Naive B cell (primary cell): ENCODE results near the gene HPSE2. TPM values are rescaled to one million over a fixed set of nuclear protein-coding genes. Genes with fewer than 3 reads are reported as not detected.

Source experiments
- ATAC-seq, 2 donors: fragments of 150-1000 bp; cut with Tn5 transposase; 2 replicates each; pipeline ENCODE4 v1.10.0; 2021; ENCODE audit warnings: low read depth in 2 of 2, mild to moderate bottlenecking in 2 of 2, moderate library complexity in 2 of 2
- DNase-seq: peaks from one replicate; pipeline ENCODE4 v3.0.0; 2022
- H3K27ac Mint-ChIP-seq, 6 donors: one replicate each; pipeline ENCODE4 v1.8.0; 2020 to 2022; ENCODE audit warnings: mild to moderate bottlenecking in 6 of 6, mixed read lengths in 6 of 6, moderate library complexity in 5 of 6, inconsistent platforms in 2 of 6
- H3K27me3 Mint-ChIP-seq, 3 donors: one replicate each; pipeline ENCODE4 v1.8.0; 2021 to 2022; ENCODE audit warnings: mixed read lengths in 3 of 3, mild to moderate bottlenecking in 1 of 3
- H3K36me3 Mint-ChIP-seq, 2 donors: one replicate each; pipeline ENCODE4 v1.8.0; 2020 to 2022; ENCODE audit warnings: mixed read lengths in 2 of 2, inconsistent platforms in 1 of 2, mild to moderate bottlenecking in 1 of 2
- H3K4me1 Mint-ChIP-seq, 3 donors: one replicate each; pipeline ENCODE4 v1.8.0; 2020 to 2022; ENCODE audit warnings: mixed read lengths in 3 of 3, inconsistent platforms in 1 of 3, mild to moderate bottlenecking in 1 of 3, moderate library complexity in 1 of 3
- H3K4me3 Mint-ChIP-seq, 8 donors: one replicate each; pipeline ENCODE4 v1.8.0; 2020 to 2022; ENCODE audit warnings: mild to moderate bottlenecking in 8 of 8, mixed read lengths in 8 of 8, moderate library complexity in 8 of 8, inconsistent platforms in 2 of 8
- H3K9me3 Mint-ChIP-seq, 7 donors: one replicate each; pipeline ENCODE4 v1.8.0; 2020 to 2022; ENCODE audit warnings: mixed read lengths in 7 of 7, mild to moderate bottlenecking in 5 of 7, inconsistent platforms in 2 of 7, moderate library complexity in 1 of 7
- polyA plus RNA-seq, 6 donors: library from polyadenylated mRNA; unstranded; fragments of 300-500 nt; fragmentation: Illumina TruSeq; gene quantifications; one replicate each; pipeline ENCODE4 v1.2.3, GENCODE V29; 2021; ENCODE audit warnings: low read depth in 6 of 6

HPSE2 gene
- polyA plus RNA-seq, 6 donors from 2014 or later, result not detected

DNA sequence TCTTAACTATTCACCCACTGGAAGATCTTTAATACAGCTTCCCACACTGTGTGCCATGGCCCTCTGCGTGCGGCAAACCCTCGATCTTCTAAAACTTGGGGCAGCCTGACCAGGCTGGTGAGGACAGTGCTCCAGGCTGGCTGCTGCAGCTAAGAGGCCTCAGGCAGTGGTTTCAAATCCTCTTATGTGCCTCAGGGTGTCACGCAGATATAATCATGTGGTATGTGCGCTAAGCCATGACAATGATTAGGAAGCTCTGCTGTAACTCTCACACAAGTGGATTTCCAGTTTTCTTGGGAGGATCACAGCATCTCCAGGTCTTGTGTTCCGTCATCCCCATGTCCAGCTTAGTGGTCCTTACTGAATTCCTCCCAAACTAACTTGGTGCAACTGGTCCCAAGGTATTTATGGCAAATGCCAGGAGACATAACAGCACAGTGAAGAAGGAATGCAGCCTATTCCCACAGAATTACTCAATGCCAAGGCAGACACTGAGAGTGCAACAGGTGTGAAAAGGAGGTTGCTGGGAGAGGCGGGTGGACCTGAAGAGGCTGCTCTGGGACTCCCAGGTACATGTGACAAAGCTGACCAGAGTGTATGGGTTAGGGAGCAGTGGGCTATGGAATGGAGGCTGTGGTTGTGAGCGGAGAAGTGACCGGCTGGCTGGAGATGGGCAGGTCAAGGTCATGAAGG is 791.2 kb downstream of the HPSE2 start:
- Mint-ChIP-seq H3K4me3 (peak overlapping the region; percentile 75 to 98 (median 95)), H3K36me3 (peaks cover 21 to 41% of the 10 kb centered on the region in 2 donors)
- peak; percentile 38 to 39 for ATAC-seq

GRCh38 chr10:98438715-98439114 is 796.9 kb downstream of the HPSE2 start:
- Mint-ChIP-seq H3K36me3 (peaks cover 55 to 64% of the 10 kb centered on the region in 2 donors), H3K27ac (peak overlapping the region in 1 of 6 donors; percentile 15), H3K4me3 (no peak overlapping the region), H3K27me3 (no peaks in the 10 kb centered on the region), H3K9me3 (peaks cover 0 to 2% (median 0%) of the 10 kb centered on the region in 7 donors), H3K4me1 (peaks cover 19 to 45% (median 26%) of the 10 kb centered on the region in 3 donors)
- DNase-seq (no peak), ATAC-seq (no peak)

More for the DNA sequence above, 791.2 kb downstream of the HPSE2 start:
- Mint-ChIP-seq H3K9me3 (no peaks in the 10 kb centered on the region), H3K4me1 (peaks cover 46 to 67% (median 58%) of the 10 kb centered on the region in 3 donors), H3K27ac (peak overlapping the region; percentile 41 to 99 (median 96)), H3K27me3 (peaks cover 0 to 1% (median 0%) of the 10 kb centered on the region in 3 donors)
- peak; percentile 46 for DNase-seq

- H3K4me3 Mint-ChIP-seq, result no peak overlapping the region
- peaks cover 8 to 27% (median 13%) of the 10 kb centered on the region in 3 donors for H3K4me1 Mint-ChIP-seq
- peaks cover 63% of the 10 kb centered on the region in 2 donors for H3K36me3 Mint-ChIP-seq
- ATAC-seq, result no peak
- DNase-seq, result no peak
- no peaks in the 10 kb centered on the region for H3K27me3 Mint-ChIP-seq
- H3K9me3 Mint-ChIP-seq, result peaks cover 0 to 12% (median 4%) of the 10 kb centered on the region in 7 donors
- H3K27ac Mint-ChIP-seq, result peak overlapping the region in 1 of 6 donors; percentile 60
Observed at GRCh38 chr10:98436704-98437103, 798.9 kb downstream of the HPSE2 start.

- DNase-seq (no peak), ATAC-seq (no peak)
- Mint-ChIP-seq H3K9me3 (peaks cover 0 to 13% (median 4%) of the 10 kb centered on the region in 7 donors), H3K27me3 (no peaks in the 10 kb centered on the region), H3K4me1 (peaks cover 0 to 18% (median 14%) of the 10 kb centered on the region in 3 donors), H3K36me3 (peaks cover 60 to 68% of the 10 kb centered on the region in 2 donors), H3K27ac (no peak overlapping the region), H3K4me3 (no peak overlapping the region)
Observed at GRCh38 chr10:98435178-98435577, 800.5 kb downstream of the HPSE2 start.

DNA sequence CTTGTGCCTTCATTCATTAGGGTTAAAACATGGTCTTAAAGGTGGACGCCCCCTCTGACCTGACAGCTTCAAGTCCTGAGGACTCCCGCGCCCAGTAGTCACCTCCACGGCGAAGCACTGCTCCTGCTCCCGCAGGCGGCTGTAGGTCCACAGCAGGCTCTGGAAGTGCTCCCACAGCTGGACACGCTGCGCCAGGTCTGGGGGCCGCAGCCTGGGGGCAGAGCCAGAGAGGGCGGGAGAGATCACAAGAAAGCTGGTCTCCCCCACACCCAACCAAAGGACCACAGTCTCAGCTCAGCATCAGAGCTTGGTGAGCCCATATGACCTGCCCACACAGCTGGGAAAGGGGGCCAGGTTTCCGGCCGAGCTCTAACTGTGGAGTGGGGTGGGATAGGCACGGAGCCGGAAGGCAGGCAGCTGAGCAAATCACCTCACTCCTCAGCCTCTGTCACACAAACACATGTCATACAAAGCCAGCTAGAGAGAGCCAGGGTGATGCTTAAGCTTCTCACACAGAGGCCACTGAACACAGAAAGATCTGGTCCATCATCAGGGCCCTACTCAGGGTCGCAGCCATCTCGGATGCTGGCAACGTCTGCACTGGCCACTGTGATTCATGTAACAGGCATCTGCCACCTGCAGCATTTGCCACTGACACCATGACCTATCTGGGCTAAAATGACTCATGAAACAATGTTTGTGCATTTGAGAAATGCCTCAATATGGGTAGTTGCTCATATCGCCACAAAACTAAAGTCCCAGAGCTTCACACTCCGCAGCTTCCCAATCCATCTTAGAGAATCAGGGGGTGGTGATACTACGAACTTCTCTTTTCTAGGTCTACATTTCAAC is 801.5 kb downstream of the HPSE2 start:
- peaks cover 0 to 13% (median 4%) of the 10 kb centered on the region in 7 donors for H3K9me3 Mint-ChIP-seq
- no peaks in the 10 kb centered on the region for H3K27me3 Mint-ChIP-seq
- no peak overlapping the region for H3K4me3 Mint-ChIP-seq
- peaks cover 0 to 14% (median 9%) of the 10 kb centered on the region in 3 donors for H3K4me1 Mint-ChIP-seq
- peaks cover 50 to 59% of the 10 kb centered on the region in 2 donors for H3K36me3 Mint-ChIP-seq
- peak overlapping the region in 2 of 6 donors; percentile 20 to 38 for H3K27ac Mint-ChIP-seq
- DNase-seq (no peak), ATAC-seq (no peak)

GRCh38 chr10:98433371-98433770 is 802.3 kb downstream of the HPSE2 start:
- H3K4me3 Mint-ChIP-seq, result no peak overlapping the region
- no peak for DNase-seq
- H3K27ac Mint-ChIP-seq, result no peak overlapping the region
- ATAC-seq, result no peak
- peaks cover 46 to 52% of the 10 kb centered on the region in 2 donors for H3K36me3 Mint-ChIP-seq
- no peaks in the 10 kb centered on the region for H3K27me3 Mint-ChIP-seq
- H3K9me3 Mint-ChIP-seq, result peaks cover 0 to 13% (median 4%) of the 10 kb centered on the region in 7 donors
- H3K4me1 Mint-ChIP-seq, result peaks cover 0 to 11% (median 7%) of the 10 kb centered on the region in 3 donors

DNA sequence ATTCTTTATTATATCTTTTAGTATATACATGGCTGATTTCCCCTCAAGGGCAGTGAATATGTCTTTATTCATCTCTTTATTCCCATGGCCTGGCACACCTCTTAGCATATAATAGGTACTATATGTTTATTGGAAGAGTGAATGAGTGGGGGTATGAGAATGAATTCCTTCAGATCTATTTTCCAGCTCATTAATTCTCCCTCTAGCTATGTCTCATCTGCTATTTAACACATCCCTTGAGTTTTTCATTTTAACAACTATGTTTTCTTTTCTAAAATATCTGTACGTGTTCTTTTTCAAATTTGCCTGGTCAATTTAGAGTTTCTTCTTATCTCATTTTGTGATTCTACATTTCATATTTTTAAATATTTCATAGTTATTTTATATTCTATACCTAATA is 803.3 kb downstream of the HPSE2 start:
- ATAC-seq, result no peak
- H3K4me3 Mint-ChIP-seq, result no peak overlapping the region

DNA sequence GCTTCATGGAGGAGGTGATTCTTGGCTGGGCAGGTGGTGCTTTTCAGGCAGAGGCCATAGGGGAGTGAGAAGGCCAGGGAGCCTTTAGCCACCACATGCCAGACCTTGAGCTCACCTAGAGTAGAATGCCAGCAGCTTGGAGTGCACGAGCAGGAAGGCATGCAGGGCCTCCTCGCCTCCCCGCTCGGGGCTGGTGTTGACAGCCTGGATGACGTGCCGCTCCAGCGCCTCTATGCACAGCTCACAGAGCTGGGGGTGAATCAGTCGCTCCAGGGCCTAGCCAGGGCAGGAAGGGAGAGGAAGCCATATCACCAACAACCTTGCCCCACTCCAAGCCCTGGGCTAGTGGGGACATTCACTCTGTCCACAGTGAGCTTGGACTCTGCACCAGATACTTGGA is 804.6 kb downstream of the HPSE2 start:
- ATAC-seq (no peak), DNase-seq (no peak)
- no peak overlapping the region for H3K27ac Mint-ChIP-seq
- no peak overlapping the region for H3K4me3 Mint-ChIP-seq
- no peaks in the 10 kb centered on the region for H3K27me3 Mint-ChIP-seq
- peaks cover 0 to 5% (median 0%) of the 10 kb centered on the region in 3 donors for H3K4me1 Mint-ChIP-seq
- H3K36me3 Mint-ChIP-seq, result peaks cover 31 to 39% of the 10 kb centered on the region in 2 donors
- H3K9me3 Mint-ChIP-seq, result peaks cover 0 to 13% (median 4%) of the 10 kb centered on the region in 7 donors

More for the DNA sequence above, 803.3 kb downstream of the HPSE2 start:
- Mint-ChIP-seq H3K27me3 (no peaks in the 10 kb centered on the region), H3K4me1 (peaks cover 0 to 5% (median 0%) of the 10 kb centered on the region in 3 donors), H3K9me3 (peaks cover 0 to 13% (median 4%) of the 10 kb centered on the region in 7 donors), H3K27ac (no peak overlapping the region), H3K36me3 (peaks cover 41 to 47% of the 10 kb centered on the region in 2 donors)
- no peak for DNase-seq

GRCh38 chr10:98430427-98430826 is 805.2 kb downstream of the HPSE2 start:
- no peak for ATAC-seq
- H3K36me3 Mint-ChIP-seq, result peaks cover 25 to 33% of the 10 kb centered on the region in 2 donors
- H3K4me3 Mint-ChIP-seq, result no peak overlapping the region
- H3K4me1 Mint-ChIP-seq, result peaks cover 0 to 5% (median 0%) of the 10 kb centered on the region in 3 donors
- peaks cover 0 to 13% (median 4%) of the 10 kb centered on the region in 7 donors for H3K9me3 Mint-ChIP-seq
- no peak for DNase-seq
- H3K27me3 Mint-ChIP-seq, result no peaks in the 10 kb centered on the region
- peak overlapping the region in 1 of 6 donors; percentile 64 for H3K27ac Mint-ChIP-seq

GRCh38 chr10:98429320-98430072 is 806.2 kb downstream of the HPSE2 start:
- H3K4me1 Mint-ChIP-seq, result peaks cover 0 to 5% (median 0%) of the 10 kb centered on the region in 3 donors
- H3K27me3 Mint-ChIP-seq, result no peaks in the 10 kb centered on the region
- H3K27ac Mint-ChIP-seq, result no peak overlapping the region
- DNase-seq (no peak), ATAC-seq (no peak)
- H3K36me3 Mint-ChIP-seq, result peaks cover 21 to 30% of the 10 kb centered on the region in 2 donors
- H3K9me3 Mint-ChIP-seq, result peaks cover 0 to 13% (median 4%) of the 10 kb centered on the region in 7 donors
- H3K4me3 Mint-ChIP-seq, result no peak overlapping the region

DNA sequence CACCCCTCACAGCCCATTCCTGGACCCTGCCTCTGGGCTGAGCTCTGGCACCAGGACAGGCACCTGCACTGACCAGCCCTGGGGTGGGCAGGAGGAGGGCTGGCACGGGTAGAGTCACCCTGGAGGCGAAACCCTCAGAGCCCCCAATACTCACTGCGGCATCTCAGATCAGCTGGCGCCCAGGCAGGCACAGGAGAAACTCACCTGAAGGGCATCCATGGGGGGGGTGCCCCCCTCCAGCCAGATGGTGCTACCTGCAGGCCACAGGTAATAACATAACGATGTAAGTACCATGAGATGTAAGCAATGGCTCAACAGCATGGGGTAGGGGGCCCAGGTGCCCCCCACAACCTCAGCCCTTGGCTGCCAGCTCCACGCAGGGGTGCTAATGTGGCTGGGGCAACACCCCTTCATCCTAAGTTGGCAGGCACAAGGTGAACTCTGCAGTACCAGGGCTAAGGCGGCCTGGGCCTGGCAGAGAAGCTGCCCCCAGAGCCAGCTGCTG is 808.6 kb downstream of the HPSE2 start:
- ATAC-seq (no peak), DNase-seq (no peak)
- no peak overlapping the region for H3K27ac Mint-ChIP-seq
- H3K4me1 Mint-ChIP-seq, result peaks cover 0 to 5% (median 0%) of the 10 kb centered on the region in 3 donors
- no peaks in the 10 kb centered on the region for H3K27me3 Mint-ChIP-seq
- peaks cover 10 to 20% of the 10 kb centered on the region in 2 donors for H3K36me3 Mint-ChIP-seq
- H3K4me3 Mint-ChIP-seq, result peak overlapping the region in 1 of 8 donors; percentile 70
- peaks cover 0 to 5% (median 3%) of the 10 kb centered on the region in 7 donors for H3K9me3 Mint-ChIP-seq

- peak; percentile 35 to 56 for ATAC-seq
- peak overlapping the region in 2 of 6 donors; percentile 63 to 66 for H3K27ac Mint-ChIP-seq
- peaks cover 4 to 6% of the 10 kb centered on the region in 2 donors for H3K36me3 Mint-ChIP-seq
Observed at GRCh38 chr10:98425511-98426352, 809.9 kb downstream of the HPSE2 start.

More at GRCh38 chr10:98425511-98426352, 809.9 kb downstream of the HPSE2 start:
- H3K4me1 Mint-ChIP-seq, result peaks cover 0 to 3% (median 0%) of the 10 kb centered on the region in 3 donors
- no peaks in the 10 kb centered on the region for H3K9me3 Mint-ChIP-seq
- H3K4me3 Mint-ChIP-seq, result no peak overlapping the region
- H3K27me3 Mint-ChIP-seq, result no peaks in the 10 kb centered on the region
- DNase-seq, result no peak
